Psoas muscle (tissue), 8 donors: ENCODE measurements around the gene HTR2B. TPM values are rescaled to one million over a fixed set of nuclear protein-coding genes. Genes with fewer than 3 reads are reported as not detected.
"Not testable (repeated sequence)": the region's sequence is repeated elsewhere in the genome, so short reads cannot be mapped to it uniquely, and the experiment has no call there.

Source experiments
- ATAC-seq, 4 donors: fragments of 200-7000 bp; cut with Tn5 transposase; one replicate each; pipeline ENCODE4 v1.9.1; 2020; ENCODE audit warnings: moderate library complexity in 3 of 4, mild to moderate bottlenecking in 2 of 4
- DNase-seq, 2 donors: peaks; one replicate each; pipeline ENCODE4 v3.0.0-alpha.2; 2020
- H3K27ac ChIP-seq: fragments of 200-600 bp; one replicate; pipeline ENCODE4 v1.8.0; 2022
- H3K27me3 ChIP-seq, 3 donors: fragments of 200-600 bp in 1 of 3; one replicate each; pipeline versions ENCODE4 v1.6.1 to v1.8.0; 2013 to 2022; ENCODE audit warnings: low read length in 2 of 3, mild to moderate bottlenecking in 2 of 3, moderate library complexity in 1 of 3; ENCODE audit not compliant: insufficient read depth in 3 of 3
- H3K36me3 ChIP-seq, 2 donors: fragments of 200-600 bp in 1 of 2; one replicate each; pipeline versions ENCODE4 v1.6.1 to v1.8.0; 2013 to 2022; ENCODE audit warnings: low read depth in 1 of 2, mild to moderate bottlenecking in 1 of 2, moderate library complexity in 1 of 2; ENCODE audit not compliant: insufficient read depth in 1 of 2
- H3K4me1 ChIP-seq: fragments of 200-600 bp; one replicate; pipeline ENCODE4 v1.8.0; 2022
- H3K4me3 ChIP-seq: fragments of 200-600 bp; one replicate; pipeline ENCODE4 v1.8.0; 2022; ENCODE audit warnings: mild to moderate bottlenecking
- H3K9me3 ChIP-seq: fragments of 200-600 bp; one replicate; pipeline ENCODE4 v1.8.0; 2022
- WGBS, 3 donors: extraction: QIAGEN DNeasy Blood & Tissue Kit; methylation state at CpG; one replicate each; pipeline versions ENCODE4 v1.1.6 to v1.1.7; 2013; 5-methylcytosine and 5-hydroxymethylcytosine counted together
- intact Hi-C, 2 donors: fragments of 100-400 bp; cut with DNase I; formaldehyde crosslinking; loops; one replicate each; pipeline versions ENCODE4 v1.11.0 to v1.14.2; 2022
- polyA plus RNA-seq, 3 donors: library from polyadenylated mRNA; stranded (reverse); fragments of 200-250 nt; gene quantifications; one replicate each; pipeline ENCODE4 v1.2.3, GENCODE V29; 2013
- total RNA-seq, 4 donors: library from RNA; stranded (reverse); fragmentation: NEBNext Ultra II Directional in 2 of 4; extraction: Animal tissue kit (Norgen Biotek cat#: 25700) in 2 of 4; gene quantifications; one replicate each; pipeline versions ENCODE4 v1.2.1 to v1.2.4, GENCODE V29; 2021 to 2023
- TF ChIP-seq, protein P1 (sequence below): fragments of 200-600 bp; IDR thresholded peaks from one replicate; pipeline ENCODE4 v1.8.0; 2022; ENCODE audit warnings: antibody characterized with exemption
- donor health status: healthy with polysubstance abuse.
- donor health status: DM: no; HTN: no; CAD: no; lungs with moderate emphysema.
- donor health status: Bipolar disorder and iron deficiency.
- donor health status: healthy.
- donor health status: DM: yes; HTN: yes; CAD: no.
- donor health status: DM: no; HTN: no; CAD: no.
- donor health status: DM: no; HTN: no; CAD: no.
- donor health status: DM: yes; HTN: yes; CAD: no.

HTR2B gene
- total and polyA plus RNA-seq, 7 donors, result 0.08 to 0.54 (median 0.17) TPM; not detected in 2

DNA sequence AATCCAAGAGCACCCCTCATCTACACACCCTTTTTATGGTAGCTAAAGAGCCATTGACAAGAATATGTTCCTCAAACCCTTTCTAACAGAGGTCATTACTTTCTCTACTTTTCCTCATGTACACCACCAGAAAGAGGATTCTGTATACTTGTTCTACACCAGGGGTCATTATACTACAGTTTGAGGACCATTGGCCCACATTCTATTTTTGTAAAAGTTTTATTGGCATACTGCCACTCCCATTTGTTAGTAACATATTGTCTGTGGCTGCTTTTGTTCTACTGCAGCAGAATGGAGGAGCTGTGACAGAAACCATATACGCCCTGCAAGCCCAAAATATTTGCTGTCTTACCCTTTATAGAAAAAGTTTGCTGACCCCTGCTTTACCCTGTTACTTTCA is 14.3 kb downstream of the HTR2B start:
- Histone ChIP-seq H3K9me3 (no peaks in the 10 kb centered on the region), H3K4me1 (no peaks in the 10 kb centered on the region), H3K36me3 (peaks cover 8 to 61% of the 10 kb centered on the region in 2 donors), H3K27me3 (no peaks in the 10 kb centered on the region), H3K27ac (no peak overlapping the region), H3K4me3 (no peak overlapping the region)
- TF ChIP-seq, protein P1, sequence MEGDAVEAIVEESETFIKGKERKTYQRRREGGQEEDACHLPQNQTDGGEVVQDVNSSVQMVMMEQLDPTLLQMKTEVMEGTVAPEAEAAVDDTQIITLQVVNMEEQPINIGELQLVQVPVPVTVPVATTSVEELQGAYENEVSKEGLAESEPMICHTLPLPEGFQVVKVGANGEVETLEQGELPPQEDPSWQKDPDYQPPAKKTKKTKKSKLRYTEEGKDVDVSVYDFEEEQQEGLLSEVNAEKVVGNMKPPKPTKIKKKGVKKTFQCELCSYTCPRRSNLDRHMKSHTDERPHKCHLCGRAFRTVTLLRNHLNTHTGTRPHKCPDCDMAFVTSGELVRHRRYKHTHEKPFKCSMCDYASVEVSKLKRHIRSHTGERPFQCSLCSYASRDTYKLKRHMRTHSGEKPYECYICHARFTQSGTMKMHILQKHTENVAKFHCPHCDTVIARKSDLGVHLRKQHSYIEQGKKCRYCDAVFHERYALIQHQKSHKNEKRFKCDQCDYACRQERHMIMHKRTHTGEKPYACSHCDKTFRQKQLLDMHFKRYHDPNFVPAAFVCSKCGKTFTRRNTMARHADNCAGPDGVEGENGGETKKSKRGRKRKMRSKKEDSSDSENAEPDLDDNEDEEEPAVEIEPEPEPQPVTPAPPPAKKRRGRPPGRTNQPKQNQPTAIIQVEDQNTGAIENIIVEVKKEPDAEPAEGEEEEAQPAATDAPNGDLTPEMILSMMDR, result peak; percentile 17
- intact Hi-C loops, result no loop called here
- 38 to 75% (median 62%) methylated on average over 1 of the region's 1 CpG for WGBS, 3 donors
- ATAC-seq (peak; percentile 13 to 62 (median 46)), DNase-seq (no peak)

DNA sequence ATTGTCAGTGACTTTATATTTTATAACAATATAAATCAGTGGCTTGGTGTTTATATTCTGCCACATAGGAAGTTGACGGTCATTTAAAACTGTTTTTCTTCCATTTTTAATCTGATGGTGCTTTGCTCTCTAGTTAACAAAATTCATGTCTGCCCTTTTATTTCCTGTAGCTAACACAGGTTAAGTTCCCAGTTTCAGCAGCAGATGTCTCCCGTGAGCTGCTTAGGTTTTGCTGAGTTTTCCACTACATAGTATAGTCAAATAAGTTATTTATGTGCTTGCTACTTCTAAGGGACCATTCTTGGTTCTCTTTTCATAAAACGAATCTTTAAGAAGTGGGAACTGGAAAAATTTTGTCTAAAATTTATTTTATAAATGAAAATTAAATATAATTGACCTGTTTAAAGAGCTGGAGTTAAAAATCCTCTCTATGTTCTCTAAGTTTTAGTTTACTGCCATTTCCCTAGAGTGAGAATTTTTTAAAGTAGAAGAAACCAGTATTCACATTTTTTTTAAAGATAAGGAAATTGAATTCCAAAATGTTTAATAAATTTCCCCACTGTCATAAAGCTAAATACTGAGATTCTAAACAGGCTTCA is 20.6 kb downstream of the HTR2B start:
- H3K36me3 ChIP-seq, result peaks cover 7 to 48% of the 10 kb centered on the region in 2 donors

DNA sequence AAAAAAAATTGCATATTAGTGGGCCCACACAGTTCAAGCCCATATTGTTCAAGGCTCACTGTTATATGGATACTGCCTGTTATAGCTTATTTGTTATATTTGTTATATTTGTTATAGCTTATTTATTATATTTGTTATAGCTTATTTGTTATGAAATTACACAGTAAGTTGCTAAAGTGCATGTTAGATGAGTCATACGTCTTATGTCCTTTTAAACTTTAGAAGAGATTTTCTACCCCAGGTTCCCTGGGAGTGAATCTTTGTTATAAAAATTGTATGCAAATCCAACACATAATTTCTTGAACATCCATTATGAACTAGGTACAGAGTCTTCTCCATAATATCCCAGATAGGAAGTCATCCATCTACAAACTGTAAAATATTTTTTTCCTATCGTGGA is 22.1 kb downstream of the HTR2B start:
- WGBS, 3 donors, result 89 to 97% (median 95%) methylated on average over 2 of the region's 2 CpGs
- TF ChIP-seq, protein P1, result no peak
- Histone ChIP-seq H3K27ac (peak overlapping the region; percentile 34), H3K9me3 (no peaks in the 10 kb centered on the region), H3K36me3 (peaks cover 8 to 53% of the 10 kb centered on the region in 2 donors), H3K27me3 (no peaks in the 10 kb centered on the region), H3K4me1 (peaks cover 4% of the 10 kb centered on the region), H3K4me3 (no peak overlapping the region)
- ATAC-seq, result no peak
- intact Hi-C loops, result loop anchor here (5.0 to 10.0 kb wide), 3 partner anchors 92 to 350 kb away; partner anchors contain the start of gene ARMC9 (in 1 of the 2)
- no peak for DNase-seq

More for the DNA sequence above, 20.6 kb downstream of the HTR2B start:
- intact Hi-C loops, result loop anchor here (2.0 to 10.0 kb wide), 4 partner anchors 89 to 348 kb away; partner anchors contain the start of gene ARMC9 (in 1 of the 2)
- Histone ChIP-seq H3K4me3 (no peak overlapping the region), H3K27ac (peak overlapping the region; percentile 2), H3K4me1 (peaks cover 4% of the 10 kb centered on the region), H3K9me3 (no peaks in the 10 kb centered on the region), H3K27me3 (no peaks in the 10 kb centered on the region)
- ATAC-seq (peak; percentile 73 to 82 (median 78)), DNase-seq (peak; percentile 23 to 50)
- TF ChIP-seq, protein P1, result peak; percentile 77
- WGBS, 3 donors, result 18 to 31% (median 21%) methylated on average over 3 of the region's 3 CpGs

DNA sequence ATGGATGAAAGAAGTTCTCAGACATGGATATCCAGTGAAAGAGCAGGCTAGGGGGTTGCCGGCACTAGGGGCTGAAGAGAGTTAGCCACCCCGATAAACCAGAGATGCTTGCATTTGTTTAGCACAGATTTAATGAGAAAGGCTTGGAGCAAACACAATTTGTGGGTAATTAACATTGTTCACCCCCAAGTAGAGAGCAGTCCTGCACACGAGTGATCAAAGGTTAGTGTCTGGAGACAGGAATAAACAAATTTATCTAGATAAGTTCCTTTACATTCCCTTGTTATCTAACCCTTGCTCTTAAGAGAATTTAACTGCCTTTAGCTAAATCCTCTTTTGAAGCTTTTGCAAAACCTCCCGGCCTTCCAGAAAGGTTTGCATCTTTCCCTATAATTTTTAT is 23.9 kb downstream of the HTR2B start:
- Histone ChIP-seq H3K27me3 (no peaks in the 10 kb centered on the region), H3K9me3 (no peaks in the 10 kb centered on the region), H3K4me3 (no peak overlapping the region), H3K36me3 (peaks cover 8 to 67% of the 10 kb centered on the region in 2 donors), H3K27ac (no peak overlapping the region), H3K4me1 (peaks cover 4% of the 10 kb centered on the region)
- TF ChIP-seq, protein P1, result no peak
- intact Hi-C loops, result loop anchor here (5.0 to 10.0 kb wide), 3 partner anchors 94 to 351 kb away; partner anchors contain the start of gene ARMC9 (in 1 of the 2)
- ATAC-seq (no peak), DNase-seq (no peak)
- WGBS, 3 donors, result 96 to 98% (median 98%) methylated on average over 4 of the region's 4 CpGs

DNA sequence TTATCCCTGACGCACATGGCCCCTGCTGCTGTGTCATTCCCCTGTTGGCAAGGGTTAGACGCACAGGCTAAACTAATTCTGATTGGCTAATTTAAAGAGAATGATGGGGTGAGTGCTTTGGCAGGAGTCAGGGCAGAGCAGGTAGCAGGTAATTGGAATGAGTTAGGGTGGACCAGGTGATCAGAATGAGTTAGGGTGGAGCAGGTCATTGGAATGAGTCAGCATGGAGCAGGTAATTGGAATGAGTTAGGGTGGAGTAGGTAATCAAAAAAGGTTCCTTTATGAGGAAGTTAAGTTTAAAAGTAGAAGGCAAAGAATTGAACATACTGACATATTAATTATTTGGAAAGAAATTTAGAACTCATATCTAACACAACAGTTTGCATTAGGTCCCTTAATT is 24.5 kb downstream of the HTR2B start:
- not testable (repeated sequence) for H3K27me3 ChIP-seq, H3K4me1 ChIP-seq, DNase-seq, ATAC-seq, H3K9me3 ChIP-seq, H3K4me3 ChIP-seq, H3K27ac ChIP-seq
- peaks cover 8 to 67% of the 10 kb centered on the region in 2 donors for H3K36me3 ChIP-seq
- intact Hi-C loops, result loop anchor here (5.0 to 10.0 kb wide), 3 partner anchors 94 to 352 kb away; partner anchors contain the start of gene ARMC9 (in 1 of the 2)
- 98 to 99% (median 98%) methylated on average over 2 of the region's 2 CpGs for WGBS, 3 donors
